Activated CD4-positive, CD25-positive, alpha-beta regulatory T cell treated with anti-CD3 and anti-CD28 coated beads, Interleukin-2, amount 50 U/mL, for 24 hours (primary cell): ENCODE data around the gene KCNA10.

Experiments
- ATAC-seq, 2 donors: fragments of 150-1000 bp; cut with Tn5 transposase; one replicate each; pipeline ENCODE4 v1.10.0; 2021; ENCODE audit warnings: mild to moderate bottlenecking in 1 of 2, moderate library complexity in 1 of 2

KCNA10 gene

DNA sequence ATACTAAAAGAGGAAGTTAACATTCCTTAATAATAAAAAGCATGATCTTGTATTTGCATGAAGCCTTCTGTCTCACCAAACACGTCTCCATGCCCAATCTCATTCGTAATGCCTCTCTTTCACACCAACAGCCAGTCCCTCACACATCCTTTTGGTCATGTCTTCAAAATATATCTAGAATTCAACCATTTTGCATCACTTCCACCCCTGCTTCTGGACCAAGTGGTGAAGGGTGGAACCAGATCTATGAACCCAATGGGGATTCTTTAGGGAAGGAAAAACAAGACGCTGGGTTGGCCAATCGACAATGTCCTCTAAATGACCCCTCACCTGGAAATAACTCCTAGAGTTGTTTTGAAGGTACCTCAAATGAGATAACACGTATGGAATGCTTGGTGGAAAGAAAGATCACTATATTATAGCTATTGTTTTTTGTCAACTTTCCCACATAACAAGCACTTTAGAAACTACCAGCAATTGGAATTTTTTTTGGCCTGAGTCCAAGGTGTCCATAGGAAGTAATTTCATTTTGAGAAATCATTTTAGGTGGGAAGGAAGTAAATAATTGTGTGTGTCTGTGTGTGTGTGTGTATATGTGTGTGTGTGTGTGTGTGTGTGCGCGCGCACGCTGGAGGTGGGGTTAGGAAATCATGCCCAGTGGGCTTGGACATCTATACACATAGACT is at the start of gene KCNA10:
KCNA10 (minus strand) TSS at position 51 of the 686 bp plus-strand sequence. CDS start 388 bp downstream, outside the sequence.
- no peak for ATAC-seq

DNA sequence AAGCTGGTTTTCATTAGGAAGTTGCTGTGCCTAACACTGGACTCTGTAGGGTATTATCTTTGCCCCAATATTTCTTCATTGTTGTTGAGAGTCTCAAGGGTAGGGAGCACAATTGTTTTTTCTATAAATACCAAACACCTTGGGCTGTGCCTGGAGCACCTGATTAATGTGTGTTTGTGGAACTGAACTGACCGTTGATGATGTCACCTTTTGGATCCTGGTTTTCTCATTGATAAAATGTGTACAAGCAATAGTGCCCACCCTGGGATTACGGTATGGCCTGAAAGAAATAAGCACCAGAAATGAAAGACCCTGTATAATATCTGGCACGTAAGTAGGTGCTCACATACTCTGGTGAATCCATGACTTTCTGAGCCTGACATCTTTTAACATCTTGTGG is 47.9 kb upstream of the KCNA10 start:
- no peak for ATAC-seq

DNA sequence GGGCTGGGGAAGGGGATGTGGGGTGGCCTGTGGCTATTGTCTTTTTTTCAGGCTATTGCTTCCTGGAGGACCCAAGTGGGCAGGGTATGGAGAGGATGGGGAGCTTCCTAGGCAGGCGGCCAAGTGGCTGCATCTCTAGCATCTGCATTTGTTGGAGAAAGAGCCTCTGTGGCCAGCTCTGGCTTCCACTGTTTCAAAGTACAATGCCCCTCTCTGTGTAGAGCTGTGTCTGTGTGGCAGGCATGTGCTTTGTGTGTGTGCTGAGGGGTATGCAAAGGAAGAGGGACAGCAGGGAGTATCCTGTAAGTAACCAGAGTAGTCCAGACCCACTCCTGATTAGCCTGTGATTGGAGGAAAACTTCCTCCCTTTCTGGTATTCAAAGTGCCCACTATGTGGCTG is 46.6 kb upstream of the KCNA10 start:
- no peak for ATAC-seq

DNA sequence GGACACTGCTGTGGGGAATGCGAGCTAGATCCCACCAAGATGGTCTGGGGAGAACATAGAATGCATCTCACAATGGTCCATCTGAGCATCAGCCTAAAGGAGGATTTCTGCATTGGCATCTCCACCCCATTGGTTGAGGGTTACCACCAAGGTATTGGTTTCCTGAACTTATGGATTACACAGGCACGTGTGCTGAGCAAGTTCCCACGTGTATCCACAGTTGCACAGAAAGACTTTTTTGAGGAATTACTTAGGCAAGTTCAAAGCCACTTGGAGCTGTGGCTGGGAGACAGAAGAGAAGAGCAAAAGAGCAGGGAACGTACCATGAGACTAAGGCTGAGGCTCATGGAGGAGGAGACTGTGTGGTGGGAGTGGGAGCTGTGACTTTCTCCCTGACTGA is 44.1 kb upstream of the KCNA10 start:
- ATAC-seq, result no peak

- no peak for ATAC-seq
Observed at GRCh38 chr1:110561596-110561995, 42.6 kb upstream of the KCNA10 start.

- ATAC-seq, result no peak
Observed at GRCh38 chr1:110559157-110559556, 40.2 kb upstream of the KCNA10 start.

DNA sequence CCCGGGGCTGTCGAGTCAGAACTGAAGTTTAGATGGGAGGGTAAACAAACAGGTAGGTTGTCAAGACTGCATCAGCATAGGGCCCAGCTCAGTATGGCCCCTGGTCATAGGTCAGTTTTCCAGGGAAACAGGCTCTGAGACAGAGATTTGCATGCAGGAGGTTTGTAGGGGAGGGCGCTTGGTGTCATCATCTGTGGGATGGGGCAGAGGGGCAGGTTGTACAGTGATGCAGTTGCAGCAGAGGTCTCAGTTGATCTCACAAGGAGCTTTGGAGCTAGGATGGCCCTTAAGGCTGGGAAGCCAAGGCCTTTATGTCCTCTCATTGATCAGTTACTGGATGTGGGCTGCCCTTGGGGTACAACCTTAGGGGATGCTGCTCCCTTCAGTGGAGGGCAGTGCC is 38.5 kb upstream of the KCNA10 start:
- ATAC-seq, result no peak

- ATAC-seq, result no peak
Observed at GRCh38 chr1:110556471-110556807, 37.5 kb upstream of the KCNA10 start.

- ATAC-seq, result peak in 1 of 2 donors; percentile 17
Observed at GRCh38 chr1:110555807-110556470, 37.0 kb upstream of the KCNA10 start.

DNA sequence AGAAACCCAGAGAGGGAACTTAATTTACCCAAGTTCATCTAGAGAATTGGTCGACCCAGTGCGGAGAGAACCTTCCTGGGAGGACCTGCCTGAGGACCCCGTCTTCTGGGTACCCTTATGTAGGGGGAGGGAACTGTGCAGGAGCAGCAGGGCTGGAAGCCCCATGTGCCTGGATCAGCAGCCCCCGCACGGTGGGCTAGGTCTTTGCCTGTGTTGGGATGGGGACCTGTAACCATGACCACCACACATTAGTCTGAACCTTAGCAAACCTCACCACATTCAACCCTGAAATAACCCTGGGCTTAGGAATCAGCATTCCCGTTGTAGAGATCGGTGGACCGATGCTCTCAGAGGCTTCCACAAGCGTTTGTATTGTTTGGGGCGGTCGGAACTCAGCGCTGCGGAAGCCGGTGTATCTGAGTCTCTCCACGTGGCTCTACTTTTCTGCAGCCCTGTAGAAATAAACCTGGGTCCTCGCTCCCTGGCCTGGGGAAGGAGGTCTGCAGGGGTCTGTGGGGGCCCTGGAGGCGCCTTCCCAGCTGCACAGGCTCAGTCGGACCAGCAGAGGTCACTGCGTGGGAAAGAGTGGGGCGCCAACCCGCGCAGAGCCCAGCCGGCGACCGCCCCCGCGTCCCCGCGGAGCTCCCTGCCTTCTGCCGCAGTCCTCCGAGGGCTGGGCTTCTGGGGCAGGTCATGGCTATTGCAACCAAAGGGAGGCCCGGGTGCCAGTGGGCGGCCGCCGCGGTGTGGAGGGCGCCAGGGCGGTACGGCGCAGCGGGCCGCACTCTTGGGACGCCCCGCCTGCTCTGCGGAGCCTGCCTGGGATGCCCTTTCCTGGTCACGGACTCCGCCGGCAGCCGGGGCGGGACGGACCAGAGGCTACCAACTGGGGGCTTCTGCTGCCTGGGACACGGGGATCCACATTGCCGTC is 36.2 kb upstream of the KCNA10 start:
- peak; percentile 75 to 77 for ATAC-seq

DNA sequence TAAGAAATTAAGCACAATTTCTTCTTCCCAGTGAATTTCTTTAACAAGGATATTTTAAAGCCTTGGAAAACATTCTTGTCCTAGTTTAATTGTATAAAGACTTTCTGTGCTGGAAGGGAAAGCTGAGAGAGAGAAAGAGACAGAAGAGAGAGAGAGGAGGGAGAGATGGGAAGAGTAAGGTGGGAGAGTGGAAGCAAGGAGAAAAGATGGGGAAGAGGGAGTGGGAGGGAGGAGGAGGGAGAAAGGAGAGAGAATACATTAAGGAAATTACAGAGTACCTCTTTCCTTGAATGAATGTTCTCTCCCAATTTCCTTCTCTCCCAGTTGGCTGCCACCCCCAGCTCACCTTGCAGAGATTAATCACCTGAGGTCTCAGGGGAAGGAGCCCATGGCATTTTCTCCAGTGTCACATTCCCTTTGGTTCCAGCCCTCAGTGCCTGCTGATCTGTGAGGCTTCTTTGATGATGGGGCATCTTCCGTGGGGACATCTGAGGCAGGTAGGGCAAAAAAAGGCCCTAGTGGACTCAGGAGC is 32.4 kb upstream of the KCNA10 start:
- ATAC-seq, result no peak

GRCh38 chr1:110549831-110550230 is 30.9 kb upstream of the KCNA10 start:
- no peak for ATAC-seq

DNA sequence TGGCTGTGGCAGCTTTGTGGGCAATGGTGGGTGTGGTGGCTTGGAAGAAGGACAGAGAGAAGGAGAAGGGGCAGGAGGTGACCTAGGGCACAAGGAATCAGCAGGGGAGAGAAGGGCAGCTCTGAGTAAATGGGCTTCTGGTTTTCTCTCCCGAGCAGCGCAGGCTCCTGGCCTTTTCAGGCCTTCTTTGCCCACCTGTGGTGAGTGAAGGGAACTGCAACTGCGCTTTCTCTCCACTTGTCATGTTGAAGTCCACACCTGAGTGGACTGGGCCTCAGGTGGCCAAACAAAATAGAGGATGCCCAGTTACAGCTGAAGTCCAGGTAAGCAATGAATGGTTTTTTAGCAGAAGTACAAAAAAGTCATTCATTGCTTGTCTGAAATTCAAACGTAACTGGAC is 29.4 kb upstream of the KCNA10 start:
- no peak for ATAC-seq

- ATAC-seq, result no peak
Observed at GRCh38 chr1:110547017-110547416, 28.0 kb upstream of the KCNA10 start.

DNA sequence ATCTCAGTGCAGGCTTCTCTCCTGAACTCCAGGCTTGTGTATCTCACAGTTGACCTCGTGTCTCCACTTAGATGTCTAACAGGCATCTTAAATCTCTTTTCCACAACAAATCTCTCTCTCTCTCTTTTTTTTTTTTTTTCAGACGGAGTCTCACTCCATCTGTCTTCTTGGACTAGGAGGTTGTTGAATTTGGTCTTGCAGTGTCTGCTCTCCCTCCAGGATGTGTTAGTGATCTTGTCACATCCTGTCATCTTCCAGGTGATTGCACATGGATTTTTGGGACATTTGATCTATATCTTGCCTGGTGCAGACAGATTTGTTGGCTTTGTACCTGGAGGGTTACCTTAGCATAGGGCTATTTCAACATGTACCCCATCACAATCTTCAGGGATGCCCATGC is 26.5 kb upstream of the KCNA10 start:
- no peak for ATAC-seq

DNA sequence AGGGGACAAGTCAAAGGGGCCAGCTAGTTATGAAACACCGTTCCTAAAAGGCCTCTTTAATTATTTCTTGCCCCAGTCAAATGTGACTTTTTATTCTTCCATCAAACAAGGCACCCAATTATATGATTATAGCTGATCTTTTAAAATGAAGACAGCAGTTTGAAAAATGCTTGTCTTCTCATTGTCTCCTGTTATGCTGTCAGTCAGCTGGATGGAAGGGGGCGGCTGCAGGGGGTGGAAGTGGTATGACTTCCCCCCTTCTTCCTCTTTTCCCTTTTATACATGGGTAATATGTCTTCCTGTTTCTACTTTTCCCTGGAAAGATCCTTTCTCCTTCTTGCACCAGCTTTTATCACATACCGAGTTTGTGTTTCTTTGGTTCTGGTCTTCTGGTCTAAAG is 25.8 kb upstream of the KCNA10 start:
- no peak for ATAC-seq

DNA sequence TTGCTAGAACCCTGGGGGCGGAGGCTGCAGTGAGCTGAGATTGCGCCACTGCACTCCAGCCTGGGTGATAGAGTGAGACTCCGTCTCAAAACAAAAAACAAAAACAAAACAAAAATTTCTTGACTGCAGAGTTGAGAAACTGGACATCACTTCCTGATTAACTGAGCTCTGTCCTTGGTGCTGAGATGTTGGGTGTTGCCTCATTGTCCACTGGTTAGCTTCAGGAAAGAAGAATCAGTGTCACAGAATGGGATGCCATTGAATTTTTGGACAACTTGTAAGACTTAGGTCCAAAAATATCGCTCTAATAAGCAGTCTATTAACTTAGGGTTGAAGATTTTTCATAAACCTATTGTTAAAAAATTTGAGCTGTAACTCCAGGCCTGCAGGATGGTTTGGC is 23.8 kb upstream of the KCNA10 start:
- no peak for ATAC-seq

- no peak for ATAC-seq
Observed at GRCh38 chr1:110541906-110542395, 23.0 kb upstream of the KCNA10 start.

GRCh38 chr1:110540891-110541685 is 22.1 kb upstream of the KCNA10 start:
- ATAC-seq, result no peak

DNA sequence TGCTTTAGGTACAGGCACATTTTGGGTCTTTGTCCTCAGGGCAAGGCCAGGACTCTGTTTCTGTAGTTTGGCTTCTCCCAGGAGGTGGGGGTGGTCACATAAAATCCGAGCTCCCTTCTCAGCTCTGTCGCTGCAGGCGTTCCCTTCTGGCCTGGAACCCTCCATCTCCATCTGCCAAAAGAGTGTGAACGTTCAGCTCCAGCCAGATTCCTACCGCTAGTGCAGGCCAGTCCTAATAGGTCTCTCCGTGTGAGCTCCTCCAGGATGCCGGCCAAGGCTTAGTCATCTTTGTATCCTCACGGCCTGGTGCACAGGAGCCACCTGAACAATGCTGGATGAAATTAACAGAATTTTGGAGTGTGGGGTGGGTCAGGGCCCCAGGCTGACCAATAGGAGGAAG is 19.9 kb upstream of the KCNA10 start:
- ATAC-seq, result no peak

GRCh38 chr1:110538075-110538474 is 19.1 kb upstream of the KCNA10 start:
- ATAC-seq, result no peak

- ATAC-seq, result no peak
Observed at GRCh38 chr1:110535985-110536384, 17.0 kb upstream of the KCNA10 start.
